ENCODE data around the gene TRMT2A. TPM values are rescaled to one million over a fixed set of nuclear protein-coding genes. Genes with fewer than 3 reads are reported as not detected.

The TRMT2A gene
- total RNA-seq, 1 donor from 2014 or later: 31.8 TPM

DNA sequence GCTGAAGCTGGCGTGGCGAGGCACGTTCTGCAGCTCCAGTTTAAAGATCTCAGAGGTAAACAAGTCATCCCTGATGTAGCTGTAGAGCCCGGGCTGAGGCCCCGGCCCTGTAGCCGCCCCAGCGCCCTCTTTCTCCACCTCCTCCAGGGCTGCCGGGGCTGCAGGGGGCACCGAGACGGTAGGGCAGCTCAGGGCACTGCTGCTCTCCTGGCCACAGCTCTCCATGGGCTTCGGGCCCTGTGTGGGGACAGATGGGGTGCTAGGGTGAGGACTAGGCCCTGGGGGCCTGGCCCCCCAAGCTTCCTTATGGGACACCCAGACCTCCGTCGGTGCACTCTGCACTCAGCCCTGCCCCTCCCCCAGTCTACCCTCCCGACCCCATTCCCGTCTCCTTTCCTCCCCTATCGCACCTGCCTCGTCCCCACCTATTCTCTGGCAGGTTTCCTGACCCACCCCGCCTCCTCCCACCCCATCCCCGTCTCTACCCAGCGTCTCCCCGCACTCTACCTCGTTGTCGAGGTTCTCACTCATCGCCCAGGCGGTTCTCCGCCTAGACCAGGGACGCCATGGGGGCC lies 563 bp downstream of the TRMT2A start:
- peak; percentile 5 for ATAC-seq

DNA sequence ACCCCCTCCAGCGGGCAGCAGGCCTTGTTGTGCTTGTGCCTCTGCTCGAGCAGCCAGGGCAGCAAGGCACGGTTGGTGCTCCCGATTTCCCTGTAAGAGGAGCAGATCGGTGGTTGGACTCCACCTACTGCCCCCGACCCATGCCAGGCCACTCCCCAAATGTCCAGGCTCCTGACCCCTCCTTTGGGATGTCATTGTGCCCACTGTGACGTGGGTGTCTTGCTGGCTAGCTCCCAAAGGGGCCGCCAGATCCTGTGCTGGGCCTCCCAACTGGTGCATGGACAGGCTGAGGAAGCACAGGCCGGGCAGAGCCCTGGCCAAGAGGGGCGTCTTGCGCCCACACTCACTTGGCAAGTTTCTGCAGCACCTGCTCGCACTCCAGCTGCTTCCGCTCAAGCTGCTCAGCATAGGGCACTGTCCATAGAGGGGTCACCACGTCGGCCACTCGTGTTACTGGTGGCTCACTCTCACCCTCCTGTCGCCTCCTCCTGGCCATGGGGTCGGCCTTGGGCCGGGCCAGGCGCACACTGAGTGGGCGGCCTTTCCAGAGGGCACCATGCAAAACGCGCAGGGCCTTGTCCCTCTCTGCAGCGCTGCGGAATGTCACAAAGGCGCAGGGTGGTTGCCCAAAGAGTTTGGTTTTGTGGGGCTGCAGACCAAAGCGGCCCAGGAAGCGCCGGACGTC lies 1.2 kb downstream of the TRMT2A start, which contains the start of gene RANBP1:
Gene RANBP1 (plus strand): TSS at position 414 of the 685 bp plus-strand sequence. CDS start 81 bp downstream, at position 495.
- no peak for ATAC-seq

- no peak for ATAC-seq
Observed at GRCh38 chr22:20114506-20115475, 2.2 kb downstream of the TRMT2A start.

DNA sequence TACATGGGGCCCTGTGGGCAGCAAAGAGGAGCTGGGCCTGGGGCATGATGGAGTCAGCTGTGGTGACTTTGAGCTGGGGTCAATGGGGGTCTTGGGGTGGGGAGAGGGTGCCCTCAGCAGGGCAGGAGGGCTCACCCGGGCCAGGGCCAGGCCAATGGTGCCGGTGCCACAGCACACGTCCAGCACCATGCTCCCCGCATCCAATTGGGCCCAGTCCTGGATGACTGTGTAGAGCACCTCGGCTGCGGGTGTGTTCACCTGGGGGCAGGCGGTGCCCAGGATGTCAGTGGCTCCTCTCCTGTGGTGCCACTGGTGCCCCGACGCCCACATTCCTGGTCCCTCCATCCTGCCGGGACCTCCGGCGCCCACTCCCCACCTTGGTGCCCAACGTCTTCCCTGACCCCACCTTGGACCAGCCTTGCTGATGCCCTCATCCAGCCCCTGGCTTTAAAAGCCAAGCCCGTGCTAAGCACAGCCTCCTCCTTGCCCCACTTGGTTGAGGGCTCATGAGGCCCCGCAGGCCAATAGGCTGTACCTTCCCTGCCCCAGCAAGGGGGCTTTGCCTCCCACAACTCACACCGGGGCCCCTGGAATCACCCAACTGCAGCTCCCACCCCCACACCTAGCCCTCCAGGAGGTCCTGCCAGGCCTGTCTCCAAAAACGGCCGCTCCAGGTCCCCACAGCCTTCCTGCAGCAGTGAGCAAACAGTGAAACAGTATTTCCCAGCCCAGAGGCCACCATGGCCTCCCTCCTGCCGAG lies 3.3 kb downstream of the TRMT2A start:
- ATAC-seq: no peak

GRCh38 chr22:20112623-20113511 lies 4.2 kb downstream of the TRMT2A start:
- no peak for ATAC-seq

DNA sequence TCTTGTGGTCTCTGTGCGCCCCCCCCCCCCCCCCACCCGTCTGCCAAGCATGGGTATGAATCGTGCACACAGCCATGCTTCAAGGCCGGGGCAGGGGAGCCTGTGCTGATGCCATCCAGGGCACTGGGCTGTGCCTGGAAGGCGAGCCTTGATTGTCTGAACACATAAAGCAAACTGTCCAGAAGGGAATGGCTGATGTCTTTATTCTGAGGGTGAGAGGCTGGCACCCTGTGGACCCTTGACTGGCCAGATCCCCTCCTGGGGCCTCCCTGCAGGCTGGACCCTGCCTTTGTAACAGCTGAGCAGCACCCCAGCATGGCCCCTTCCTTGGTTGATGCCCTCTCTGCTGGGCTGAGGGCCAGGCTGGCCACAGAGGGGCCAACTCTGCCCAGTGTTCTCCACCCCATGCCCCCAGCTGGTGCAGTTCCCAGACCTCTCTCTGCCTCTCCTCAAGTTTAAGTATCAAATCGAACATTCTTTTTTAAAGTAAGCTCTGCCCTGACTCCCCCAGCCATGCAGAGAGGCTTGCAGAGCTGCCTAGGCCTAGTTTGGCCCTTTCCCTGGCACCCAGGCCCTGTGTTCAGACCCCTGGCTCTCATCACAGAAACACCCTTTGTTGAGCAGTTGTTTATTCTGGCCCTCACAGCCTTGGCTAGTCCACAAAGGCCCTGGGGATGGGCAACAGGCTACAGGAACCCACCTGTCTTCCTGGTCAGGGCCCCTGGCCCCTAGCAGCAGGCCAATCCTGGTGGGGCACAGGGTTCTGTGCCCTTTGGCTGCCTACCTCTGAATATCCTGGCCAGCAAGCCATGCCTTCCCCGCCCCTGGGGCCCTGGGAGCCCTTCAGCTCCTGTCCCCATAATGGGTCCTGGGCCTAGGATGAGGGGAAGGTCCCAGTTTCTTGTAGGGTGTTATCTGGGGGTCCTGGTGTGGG lies 5.1 kb downstream of the TRMT2A start:
- ATAC-seq: no peak

DNA sequence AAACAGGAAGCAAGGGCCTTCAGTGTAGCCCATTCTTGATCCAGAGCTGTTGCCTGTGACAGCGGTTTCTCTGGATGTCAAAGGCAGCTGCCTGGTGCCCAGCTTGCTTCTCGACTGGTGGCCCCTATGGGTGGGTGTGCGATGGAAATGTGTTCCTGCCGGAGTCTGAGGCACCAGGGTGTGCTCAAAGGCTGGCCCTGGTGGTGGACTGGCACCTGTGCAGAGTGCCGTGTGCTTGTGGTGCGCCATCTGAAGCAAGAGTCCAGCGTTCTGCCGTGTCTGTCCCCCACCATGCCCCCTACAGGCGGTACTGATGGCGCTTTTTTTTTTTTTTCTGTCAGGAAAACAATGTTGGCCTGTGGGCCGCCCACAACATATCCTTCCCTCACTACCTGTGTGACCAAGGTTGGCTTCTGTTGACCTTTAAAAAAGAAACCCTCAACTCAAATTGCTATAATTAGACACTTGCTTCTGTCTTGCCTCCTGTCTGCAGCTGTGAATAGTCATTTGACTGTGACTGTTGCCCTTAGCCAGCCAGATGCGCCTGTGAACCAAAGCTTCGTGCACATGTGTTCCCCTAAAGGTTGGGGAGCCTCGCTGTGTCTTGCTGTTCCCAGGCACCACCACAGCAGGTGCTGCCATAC lies 5.9 kb downstream of the TRMT2A start:
- no peak for ATAC-seq

DNA sequence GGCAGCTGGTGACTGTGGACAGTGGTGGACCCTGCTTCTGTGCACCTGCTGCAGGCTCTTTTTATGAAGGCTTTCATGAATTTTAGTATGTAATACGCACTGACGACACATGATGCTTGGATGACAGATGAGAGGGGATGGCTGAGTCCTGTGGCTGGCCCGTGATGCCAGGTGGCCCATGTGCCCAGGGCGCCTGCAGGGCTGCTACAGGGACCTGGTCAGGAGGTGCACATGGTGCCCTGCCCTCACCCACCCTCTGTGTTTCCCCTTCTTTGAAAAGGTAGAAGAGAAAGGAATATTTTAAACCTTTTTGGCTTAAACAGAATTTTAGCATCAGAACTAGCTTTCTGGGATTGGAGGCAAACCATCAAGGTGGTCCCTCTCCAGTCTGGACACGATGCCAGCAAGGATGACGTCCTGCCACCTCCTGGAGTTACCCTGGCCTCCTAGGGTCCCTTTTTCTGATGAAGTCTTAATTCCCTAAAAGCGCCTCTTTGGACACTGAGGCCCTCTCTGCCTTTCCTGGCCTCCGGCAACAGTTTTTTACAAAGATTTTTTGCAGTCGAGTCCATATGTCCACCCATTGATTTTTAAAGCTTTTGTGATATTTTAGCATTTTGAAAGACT lies 6.6 kb downstream of the TRMT2A start:
- no peak for ATAC-seq

DNA sequence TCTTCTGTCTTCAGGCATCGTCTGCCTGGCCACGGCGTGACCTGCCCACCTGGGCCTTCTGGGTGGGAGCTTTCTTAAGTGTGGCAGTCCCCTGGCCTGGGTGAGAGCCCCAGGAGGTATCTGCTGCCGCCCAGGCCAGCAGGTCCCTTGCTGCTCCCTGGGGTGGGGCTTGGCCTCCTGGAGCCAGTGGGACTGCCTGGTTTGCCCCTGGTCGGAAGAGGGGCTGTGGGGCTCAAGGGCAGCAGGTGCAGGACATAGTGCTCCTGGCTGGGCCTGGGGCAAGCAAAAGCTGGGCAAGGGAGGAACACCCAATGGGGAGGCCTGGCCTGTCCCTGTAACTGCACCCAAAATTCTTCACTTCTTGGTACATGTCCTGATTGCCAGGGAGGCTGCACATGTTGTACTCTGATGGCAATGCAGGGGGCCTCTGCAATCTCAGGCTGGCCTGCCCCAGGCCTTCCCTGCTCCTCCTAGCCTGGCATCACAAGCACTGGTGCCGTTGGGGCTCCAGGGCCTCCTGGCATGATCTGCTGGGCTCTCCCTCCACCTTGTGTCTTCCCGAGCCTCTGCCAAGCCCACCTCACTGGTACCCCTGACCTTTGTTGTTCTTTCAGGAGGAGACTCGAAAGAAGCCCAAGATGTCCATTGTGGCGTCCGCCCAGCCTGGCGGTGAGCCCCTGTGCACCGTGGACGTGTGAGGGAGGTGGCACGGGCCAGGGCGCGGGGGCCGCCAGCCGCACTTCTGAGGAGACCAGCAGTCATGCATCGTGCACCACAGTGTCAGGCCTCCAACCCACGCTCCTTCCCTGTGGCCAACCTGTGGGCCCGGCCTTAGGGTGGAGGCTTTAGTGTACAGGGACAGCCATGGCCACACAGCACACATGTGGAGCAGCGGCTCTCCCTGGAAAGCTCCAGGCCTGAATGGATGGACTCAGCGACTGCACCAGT lies 7.3 kb downstream of the TRMT2A start:
- no peak for ATAC-seq

DNA sequence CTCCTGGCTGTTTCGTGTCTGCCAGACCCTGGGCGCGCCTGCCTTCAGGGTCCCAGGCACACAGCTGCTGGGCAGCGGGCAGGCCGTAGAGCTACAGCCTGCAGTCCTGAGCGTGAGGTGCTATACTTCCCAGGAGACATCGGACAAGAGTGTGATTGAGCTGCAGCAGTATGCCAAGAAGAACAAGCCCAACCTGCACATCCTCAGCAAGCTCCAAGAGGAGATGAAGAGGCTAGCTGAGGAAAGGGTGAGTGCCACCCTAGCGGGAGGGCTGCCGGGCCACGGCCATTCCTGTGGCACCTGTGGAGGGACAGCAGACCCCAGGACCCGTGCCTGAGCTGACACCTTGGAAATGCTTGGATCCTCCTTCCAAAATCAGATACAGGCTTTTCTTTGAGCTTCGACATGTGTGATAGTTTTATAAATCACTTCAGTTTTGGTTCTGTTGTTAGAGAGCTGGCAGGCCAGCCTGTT lies 8.2 kb downstream of the TRMT2A start:
- ATAC-seq: no peak

- ATAC-seq: no peak
Observed at GRCh38 chr22:20107951-20108756, 8.9 kb downstream of the TRMT2A start.

- ATAC-seq: no peak
Observed at GRCh38 chr22:20107471-20107901, 9.5 kb downstream of the TRMT2A start.

DNA sequence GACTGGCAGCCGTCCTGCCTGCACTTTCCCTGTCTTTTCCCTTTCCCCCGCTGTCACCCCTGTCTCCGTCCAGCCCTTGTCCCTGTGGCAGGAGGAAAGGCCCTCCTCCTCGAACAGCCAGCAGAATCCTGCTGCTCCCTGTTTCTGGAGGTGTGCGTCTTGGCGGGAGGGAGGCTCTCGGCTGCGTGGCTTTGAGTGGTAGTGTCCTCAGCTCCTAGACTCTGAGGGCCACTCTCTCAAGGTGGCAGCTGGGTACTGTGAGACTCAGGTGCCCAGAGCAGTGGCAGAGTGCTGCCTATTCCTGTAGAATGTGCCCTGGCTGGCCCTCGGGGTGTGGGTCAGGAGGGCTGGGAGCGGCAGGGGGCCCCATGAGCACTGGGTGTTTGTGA lies 10.2 kb downstream of the TRMT2A start:
- ATAC-seq: no peak

DNA sequence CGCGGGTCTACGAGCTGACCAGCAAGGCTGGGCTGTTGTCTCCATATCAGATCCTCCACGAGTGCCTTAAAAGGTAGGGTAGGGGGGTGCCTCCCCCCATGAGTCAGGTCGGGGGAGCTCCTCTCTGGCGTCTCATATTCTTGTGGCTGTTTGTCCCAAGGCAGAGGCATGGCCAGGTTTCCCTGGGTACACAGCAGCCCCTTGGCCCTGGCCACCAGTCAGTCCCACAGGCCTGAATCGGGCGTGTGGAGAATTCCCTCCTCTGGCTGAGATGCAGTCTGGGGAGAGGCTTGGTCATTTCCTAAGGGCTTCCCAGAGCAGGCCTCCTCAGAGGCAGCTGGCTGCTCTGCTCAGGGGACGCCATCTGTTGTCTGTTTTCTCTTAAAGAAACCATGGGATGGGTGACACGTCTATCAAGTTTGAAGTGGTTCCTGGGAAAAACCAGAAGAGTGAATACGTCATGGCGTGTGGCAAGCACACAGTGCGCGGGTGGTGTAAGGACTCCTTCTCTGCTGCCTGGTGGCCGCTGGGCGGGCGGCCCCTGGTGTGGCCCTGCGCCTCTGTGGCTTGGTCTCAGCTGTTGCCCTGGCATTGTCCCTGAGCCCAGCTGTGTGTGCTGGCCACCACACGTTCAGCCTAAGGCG lies 10.7 kb downstream of the TRMT2A start:
- no peak for ATAC-seq

DNA sequence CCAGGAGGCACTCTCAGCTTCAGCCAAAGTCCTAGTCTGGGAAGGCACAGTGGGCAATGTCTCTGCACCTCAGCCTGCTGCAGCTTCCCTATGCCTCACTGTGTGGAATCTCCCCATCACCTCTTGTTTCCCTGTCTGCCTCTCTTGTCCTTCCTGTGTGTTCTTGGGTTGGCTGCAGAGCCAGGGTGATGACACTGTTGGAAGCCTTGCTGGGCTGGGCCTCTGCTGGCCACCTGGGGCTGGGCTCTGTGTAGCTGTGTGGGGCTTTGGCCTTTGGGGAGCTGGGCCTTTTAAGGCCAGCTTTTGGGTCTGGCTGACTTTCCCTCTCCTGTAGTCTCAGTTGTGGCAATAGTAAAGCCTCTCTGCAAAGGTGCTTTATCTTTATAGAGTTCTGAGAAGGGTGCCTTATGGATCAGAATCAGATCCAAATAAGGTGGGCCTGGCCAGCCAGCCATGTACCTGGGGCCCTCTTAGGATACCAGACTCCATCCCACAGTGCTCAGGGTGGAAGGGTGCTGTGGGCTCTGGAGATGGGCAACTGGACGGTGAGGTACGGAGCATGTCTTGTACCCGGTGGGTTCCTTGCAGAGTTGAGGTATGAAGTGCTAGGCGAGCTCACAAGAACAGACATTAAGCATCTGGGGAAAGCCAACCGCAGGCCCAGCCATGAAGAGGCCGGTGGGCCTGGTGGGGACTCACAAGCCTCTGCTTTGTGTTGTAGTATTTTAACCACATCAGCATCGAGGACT lies 11.4 kb downstream of the TRMT2A start:
- no peak for ATAC-seq

All from esophagus mucosa (tissue), 1 donor.